PC-9 (cell line): ENCODE results near the gene RTL1. TPM values are rescaled to one million over a fixed set of nuclear protein-coding genes. Genes with fewer than 3 reads are reported as not detected.

Source experiments
- BruUV-seq: library from RNA; stranded (reverse); fragments of 400-500 nt; replicated peaks from 2 replicates; lab custom pipeline; 2021; lab: Mats Ljungman, UMichigan
- CTCF ChIA-PET: fragments of 300-600 bp; sonication (Branson Sonifier 250); formaldehyde crosslinking; loops from one replicate; lab custom pipeline; 2022; ENCODE audit warnings: antibody characterized with exemption; lab: Charles Lee
- POLR2A ChIA-PET: fragments of 300-600 bp; sonication (Branson Sonifier 250); formaldehyde crosslinking; loops from one replicate; lab custom pipeline; 2022; ENCODE audit warnings: antibody characterized with exemption; ENCODE audit not compliant: unreplicated experiment; lab: Charles Lee
- DNase-seq, 2 experiments: peaks; one replicate each; pipeline versions ENCODE4 v3.0.0 to v3.0.0-alpha.2; 2015 to 2022; ENCODE audit warnings: mixed read lengths in 1 of 2
- H2AFZ ChIP-seq: fragments of 200-600 bp; sonication (generic); 2 replicates; pipeline ENCODE4 v1.8.1; 2017; ENCODE audit warnings: antibody characterized with exemption
- H3F3A ChIP-seq: fragments of 200-600 bp; sonication (generic); 2 replicates; pipeline ENCODE4 v1.8.1; 2017; ENCODE audit warnings: antibody characterized with exemption, mild to moderate bottlenecking, low read depth; ENCODE audit not compliant: insufficient read depth
- H3K27ac ChIP-seq: fragments of 200-600 bp; sonication (generic); 2 replicates; pipeline ENCODE4 v1.6.1; 2016; ENCODE audit warnings: mixed run types
- H3K27me3 ChIP-seq: fragments of 200-600 bp; sonication (generic); 2 replicates; pipeline ENCODE4 v1.6.1; 2016; ENCODE audit warnings: low read depth, mixed run types; ENCODE audit not compliant: insufficient read depth
- H3K36me3 ChIP-seq: fragments of 200-600 bp; sonication (generic); 2 replicates; pipeline ENCODE4 v1.6.1; 2016; ENCODE audit warnings: low read depth, mixed run types
- H3K4me1 ChIP-seq: fragments of 200-600 bp; sonication (generic); replicated peaks from 2 replicates; pipeline ENCODE4 v1.6.1; 2016; ENCODE audit warnings: mixed run types; ENCODE audit not compliant: insufficient read depth
- H3K4me2 ChIP-seq: fragments of 200-600 bp; sonication (generic); 2 replicates; pipeline ENCODE4 v1.6.1; 2017; ENCODE audit warnings: mixed run types
- H3K4me3 ChIP-seq: fragments of 200-600 bp; sonication (generic); 2 replicates; pipeline ENCODE4 v1.6.1; 2016; ENCODE audit warnings: mixed run types
- H3K79me2 ChIP-seq: fragments of 200-600 bp; sonication (generic); 2 replicates; pipeline ENCODE4 v1.6.1; 2017; ENCODE audit warnings: low read depth, mixed run types
- H3K9me2 ChIP-seq: fragments of 200-600 bp; sonication (generic); 2 replicates; pipeline ENCODE4 v1.8.1; 2017; ENCODE audit warnings: mild to moderate bottlenecking; ENCODE audit not compliant: insufficient read depth
- H3K9me3 ChIP-seq: fragments of 200-600 bp; sonication (generic); 2 replicates; pipeline ENCODE4 v1.8.1; 2016; ENCODE audit warnings: low read depth; ENCODE audit not compliant: insufficient read depth
- H4K20me1 ChIP-seq: fragments of 200-600 bp; sonication (generic); 2 replicates; pipeline ENCODE4 v1.8.1; 2017; ENCODE audit not compliant: insufficient read depth
- CTCF ChIP-seq: fragments of 200-600 bp; sonication (generic); conservative IDR thresholded peaks from 2 replicates; pipeline ENCODE4 v1.6.1; 2017; ENCODE audit warnings: mixed run types, antibody characterized with exemption, mild to moderate bottlenecking, moderate library complexity
- EZH2 ChIP-seq: fragments of 200-600 bp; sonication (generic); IDR thresholded peaks from 2 replicates; pipeline ENCODE4 v1.8.0; 2017; ENCODE audit warnings: antibody characterized with exemption, low read depth
- intact Hi-C: fragments of 100-400 bp; cut with micrococcal nuclease; formaldehyde crosslinking; loops from one replicate; pipeline ENCODE4 v1.10.0; 2022; ENCODE audit not compliant: unreplicated experiment
- total RNA-seq: library from RNA; stranded (reverse); gene quantifications from 2 replicates; pipeline ENCODE4 v1.2.3, GENCODE V29; 2021

RTL1 gene
- total RNA-seq, 1 experiment from 2014 or later: not detected

- no peak overlapping the region for H3K27ac ChIP-seq
- no peak overlapping the region for H3K4me3 ChIP-seq
- no peak for TF ChIP-seq EZH2
- no peak for TF ChIP-seq CTCF
- ChIA-PET CTCF (no interaction called here), POLR2A (no interaction called here)
- no TSS peak for BruUV-seq
- no peak for DNase-seq
- H4K20me1 ChIP-seq: no peaks in the 10 kb centered on the region
- intact Hi-C loops: no loop called here
- no peak overlapping the region for H3K4me2 ChIP-seq
- peaks cover 64% of the 10 kb centered on the region for H3K27me3 ChIP-seq
- H3K4me1 ChIP-seq: no peaks in the 10 kb centered on the region
- H3K36me3 ChIP-seq: no peaks in the 10 kb centered on the region
- H3K79me2 ChIP-seq: no peaks in the 10 kb centered on the region
- H3K9me2 ChIP-seq: no peaks in the 10 kb centered on the region
- H3K9me3 ChIP-seq: no peaks in the 10 kb centered on the region
- no peaks in the 10 kb centered on the region for H3F3A ChIP-seq
- H2AFZ ChIP-seq: no peak overlapping the region
Measured at GRCh38 chr14:100885617-100886016, 17.9 kb downstream of the RTL1 start.

DNA sequence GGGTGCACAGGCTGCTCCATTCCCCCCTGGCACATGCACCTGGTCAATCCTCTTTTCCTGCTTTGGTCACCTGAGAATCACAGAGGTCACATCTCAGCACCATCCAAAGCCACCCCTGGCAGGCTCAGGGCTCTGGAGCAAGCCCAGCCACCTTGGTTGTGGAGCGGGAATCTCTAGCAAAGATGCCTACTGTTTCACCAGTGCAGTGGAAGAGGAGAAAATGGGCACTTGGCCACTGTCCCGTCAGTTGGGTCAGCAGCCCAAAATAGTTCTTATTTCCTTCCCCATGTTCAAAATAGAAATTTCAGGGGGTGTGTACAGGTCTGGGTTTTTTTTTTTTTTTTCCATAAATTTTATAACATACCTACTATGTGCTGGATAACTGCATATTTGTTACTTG is 18.3 kb downstream of the RTL1 start:
- H3K9me3 ChIP-seq: no peaks in the 10 kb centered on the region
- no peak for TF ChIP-seq CTCF
- no peak for TF ChIP-seq EZH2
- intact Hi-C loops: no loop called here
- no peaks in the 10 kb centered on the region for H3K9me2 ChIP-seq
- H3K36me3 ChIP-seq: no peaks in the 10 kb centered on the region
- no peak for DNase-seq
- H4K20me1 ChIP-seq: no peaks in the 10 kb centered on the region
- ChIA-PET CTCF (no interaction called here), POLR2A (no interaction called here)
- H3K79me2 ChIP-seq: no peaks in the 10 kb centered on the region
- peaks cover 68% of the 10 kb centered on the region for H3K27me3 ChIP-seq
- H3K4me1 ChIP-seq: no peaks in the 10 kb centered on the region
- no peak overlapping the region for H2AFZ ChIP-seq
- BruUV-seq: no TSS peak
- H3K4me3 ChIP-seq: no peak overlapping the region
- no peaks in the 10 kb centered on the region for H3F3A ChIP-seq
- no peak overlapping the region for H3K4me2 ChIP-seq
- no peak overlapping the region for H3K27ac ChIP-seq

DNA sequence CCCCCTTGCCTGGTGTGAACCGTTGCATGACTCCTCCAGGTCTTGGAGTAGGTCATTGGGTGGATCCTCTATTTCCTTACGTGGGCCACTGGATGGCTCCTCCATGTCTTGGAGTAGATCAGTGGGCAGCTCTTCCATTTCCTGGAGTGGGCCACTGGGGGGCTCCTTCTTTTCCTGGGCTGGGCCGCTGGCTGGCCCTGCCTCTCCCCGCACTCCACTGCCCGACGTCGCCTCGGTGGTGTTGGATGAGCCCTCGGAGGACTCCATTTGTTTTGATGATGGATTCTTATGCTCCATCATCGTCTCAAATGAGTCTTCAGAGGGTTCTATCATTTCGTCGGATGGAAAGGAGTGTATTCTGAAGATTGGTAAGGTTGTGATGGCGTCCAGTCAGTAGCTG is 19.1 kb downstream of the RTL1 start:
- no peaks in the 10 kb centered on the region for H3K4me1 ChIP-seq
- POLR2A ChIA-PET: no interaction called here
- no peak overlapping the region for H3K27ac ChIP-seq
- no peaks in the 10 kb centered on the region for H3F3A ChIP-seq
- CTCF ChIA-PET: no interaction called here
- no TSS peak for BruUV-seq
- no peaks in the 10 kb centered on the region for H3K79me2 ChIP-seq
- H3K9me2 ChIP-seq: no peaks in the 10 kb centered on the region
- no peaks in the 10 kb centered on the region for H3K9me3 ChIP-seq
- H3K4me2 ChIP-seq: no peak overlapping the region
- no peak overlapping the region for H2AFZ ChIP-seq
- H4K20me1 ChIP-seq: no peaks in the 10 kb centered on the region
- intact Hi-C loops: no loop called here
- no peak for DNase-seq
- H3K36me3 ChIP-seq: no peaks in the 10 kb centered on the region
- H3K27me3 ChIP-seq: peaks cover 68% of the 10 kb centered on the region
- no peak for TF ChIP-seq EZH2
- TF ChIP-seq CTCF: no peak
- no peak overlapping the region for H3K4me3 ChIP-seq
